Measurements from ENCODE around the gene TSC22D2. TPM values are rescaled to one million over a fixed set of nuclear protein-coding genes. Genes with fewer than 3 reads are reported as not detected.

Gene TSC22D2
- total RNA-seq, 2 experiments from 2014 or later, result 47.3 to 49.3 TPM

DNA sequence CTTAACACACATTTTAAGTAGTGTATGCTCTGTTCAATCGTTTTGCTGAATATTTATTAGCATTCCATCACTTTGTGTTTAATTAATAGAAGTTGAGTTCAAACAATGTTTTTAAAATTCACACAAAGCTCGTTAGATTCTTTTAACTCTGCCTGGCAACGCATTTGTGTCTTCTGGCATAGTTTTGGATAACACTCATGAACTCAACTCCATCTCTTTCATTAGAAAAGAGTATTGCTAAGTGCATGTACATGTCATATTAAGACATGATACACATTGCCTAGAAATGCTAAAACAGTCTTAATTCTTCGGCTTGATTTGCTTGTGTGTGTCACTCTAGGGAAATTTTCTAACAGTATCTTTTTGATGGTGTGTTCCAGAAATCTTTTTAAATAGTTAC, 15.7 kb downstream of the TSC22D2 start:
- TF ChIP-seq, protein P1, sequence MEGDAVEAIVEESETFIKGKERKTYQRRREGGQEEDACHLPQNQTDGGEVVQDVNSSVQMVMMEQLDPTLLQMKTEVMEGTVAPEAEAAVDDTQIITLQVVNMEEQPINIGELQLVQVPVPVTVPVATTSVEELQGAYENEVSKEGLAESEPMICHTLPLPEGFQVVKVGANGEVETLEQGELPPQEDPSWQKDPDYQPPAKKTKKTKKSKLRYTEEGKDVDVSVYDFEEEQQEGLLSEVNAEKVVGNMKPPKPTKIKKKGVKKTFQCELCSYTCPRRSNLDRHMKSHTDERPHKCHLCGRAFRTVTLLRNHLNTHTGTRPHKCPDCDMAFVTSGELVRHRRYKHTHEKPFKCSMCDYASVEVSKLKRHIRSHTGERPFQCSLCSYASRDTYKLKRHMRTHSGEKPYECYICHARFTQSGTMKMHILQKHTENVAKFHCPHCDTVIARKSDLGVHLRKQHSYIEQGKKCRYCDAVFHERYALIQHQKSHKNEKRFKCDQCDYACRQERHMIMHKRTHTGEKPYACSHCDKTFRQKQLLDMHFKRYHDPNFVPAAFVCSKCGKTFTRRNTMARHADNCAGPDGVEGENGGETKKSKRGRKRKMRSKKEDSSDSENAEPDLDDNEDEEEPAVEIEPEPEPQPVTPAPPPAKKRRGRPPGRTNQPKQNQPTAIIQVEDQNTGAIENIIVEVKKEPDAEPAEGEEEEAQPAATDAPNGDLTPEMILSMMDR (IDR thresholded peaks at IDR 0.05), result no peak
- Histone ChIP-seq H3K9me3 (ENCODE audit: control insufficient read depth in 1 of 2, insufficient read depth in 1 of 2, low read length in 2 of 2) (no peaks in the 10 kb centered on the region), H3K27me3 (ENCODE audit: control insufficient read depth in 1 of 2, insufficient read depth in 2 of 2, low read length in 2 of 2) (no peaks in the 10 kb centered on the region), H3K36me3 (ENCODE audit: insufficient read depth, low read length) (peaks cover 2% of the 10 kb centered on the region), H3K4me3 (ENCODE audit: low read length) (no peak overlapping the region), H3K4me1 (ENCODE audit: insufficient read depth, low read length) (no peaks in the 10 kb centered on the region), H3K27ac (ENCODE audit: low read depth in 1 of 2, low read length in 2 of 2) (no peak overlapping the region)
- peaks cover 29% of the 10 kb centered on the region for H3K36me3 Mint-ChIP-seq (ENCODE audit: low read depth)
- ATAC-seq (ENCODE audit: poor library complexity), result no peak
- H3K27me3 Mint-ChIP-seq, result no peaks in the 10 kb centered on the region
- H3K4me3 Mint-ChIP-seq, result no peak overlapping the region
- CTCF ChIA-PET, result interaction anchor here (1.6 kb wide), 1 partner anchor 15 kb away, joined by 3 read pairs; the partner anchor contains the start of gene TSC22D2
- peaks cover 80% of the 10 kb centered on the region for H3K4me1 Mint-ChIP-seq (ENCODE audit: low read depth)
- intact Hi-C loops (cut with DNase I, micrococcal nuclease), result no loop called here
- POLR2A ChIA-PET, result interaction anchor here (0.5 to 2.8 kb wide), 2 partner anchors 15 to 25 kb away, joined by 3 to 18 read pairs; partner anchors contain the start of gene TSC22D2
- no peaks in the 10 kb centered on the region for H3K9me3 Mint-ChIP-seq
- no peak overlapping the region for H3K27ac Mint-ChIP-seq
- DNase-seq, result no peak

DNA sequence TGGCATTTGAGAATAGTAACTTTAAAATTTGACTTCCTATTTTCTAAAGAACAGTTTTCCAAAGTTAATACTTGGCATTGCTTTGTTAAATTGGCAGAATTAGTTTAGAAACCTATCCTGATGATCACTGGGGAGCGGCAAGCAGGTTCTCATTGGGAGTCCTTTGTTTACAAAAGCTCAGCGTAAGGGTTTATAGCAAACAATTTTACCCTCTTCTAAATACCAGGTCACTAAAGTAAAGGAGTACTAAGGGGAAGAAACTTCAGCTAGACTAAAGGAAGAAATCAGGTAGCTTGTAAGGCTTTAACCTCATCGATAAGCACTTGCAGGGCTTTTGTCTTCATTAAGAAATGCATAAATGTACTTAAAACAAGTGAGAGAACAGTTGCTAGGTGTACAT, 18.2 kb downstream of the TSC22D2 start:
- Mint-ChIP-seq H3K4me1 (ENCODE audit: low read depth) (peaks cover 76% of the 10 kb centered on the region), H3K27ac (no peak overlapping the region), H3K36me3 (ENCODE audit: low read depth) (peaks cover 25% of the 10 kb centered on the region), H3K27me3 (no peaks in the 10 kb centered on the region), H3K4me3 (no peak overlapping the region), H3K9me3 (no peaks in the 10 kb centered on the region)
- ChIA-PET POLR2A (interaction anchor here (1.2 to 2.8 kb wide), 3 partner anchors 14 to 53 kb away, joined by 3 to 18 read pairs (median 4); partner anchors contain the start of gene TSC22D2), CTCF (interaction anchor here (1.2 to 2.3 kb wide), 3 partner anchors 9 to 17 kb away, joined by 3 to 6 read pairs (median 5); no protein-coding TSS in a partner anchor)
- ATAC-seq (ENCODE audit: poor library complexity) (no peak), DNase-seq (no peak)
- Histone ChIP-seq H3K9me3 (ENCODE audit: control insufficient read depth in 1 of 2, insufficient read depth in 1 of 2, low read length in 2 of 2) (no peaks in the 10 kb centered on the region), H3K4me1 (ENCODE audit: insufficient read depth, low read length) (no peaks in the 10 kb centered on the region), H3K27ac (ENCODE audit: low read depth in 1 of 2, low read length in 2 of 2) (no peak overlapping the region), H3K36me3 (ENCODE audit: insufficient read depth, low read length) (peaks cover 2% of the 10 kb centered on the region), H3K4me3 (ENCODE audit: low read length) (no peak overlapping the region), H3K27me3 (ENCODE audit: control insufficient read depth in 1 of 2, insufficient read depth in 2 of 2, low read length in 2 of 2) (no peaks in the 10 kb centered on the region)
- TF ChIP-seq, protein P1 (IDR thresholded peaks at IDR 0.05), result no peak
- intact Hi-C loops (cut with DNase I, micrococcal nuclease), result no loop called here

DNA sequence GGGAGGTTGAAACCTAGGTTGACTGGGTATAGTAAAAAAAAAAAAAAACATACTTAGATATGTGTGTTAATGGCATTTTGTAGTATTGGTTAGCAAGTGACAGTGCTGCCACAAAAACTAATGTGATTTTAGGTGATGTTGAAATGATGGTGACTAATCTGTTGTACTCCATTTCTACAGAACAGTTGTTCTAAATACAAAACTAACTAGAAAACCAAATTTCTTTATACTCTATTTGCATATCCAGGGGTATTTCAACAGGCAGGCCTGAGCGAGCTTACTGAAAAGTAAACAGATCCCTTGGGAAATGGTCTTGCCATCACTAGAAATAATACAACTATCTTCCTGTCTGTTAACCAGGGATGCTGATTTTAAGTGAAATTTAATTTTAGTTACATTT, 20.5 kb downstream of the TSC22D2 start:
- Histone ChIP-seq H3K4me3 (ENCODE audit: low read length) (no peak overlapping the region), H3K4me1 (ENCODE audit: insufficient read depth, low read length) (no peaks in the 10 kb centered on the region), H3K36me3 (ENCODE audit: insufficient read depth, low read length) (no peaks in the 10 kb centered on the region), H3K27me3 (ENCODE audit: control insufficient read depth in 1 of 2, insufficient read depth in 2 of 2, low read length in 2 of 2) (no peaks in the 10 kb centered on the region), H3K27ac (ENCODE audit: low read depth in 1 of 2, low read length in 2 of 2) (no peak overlapping the region), H3K9me3 (ENCODE audit: control insufficient read depth in 1 of 2, insufficient read depth in 1 of 2, low read length in 2 of 2) (no peaks in the 10 kb centered on the region)
- CTCF ChIA-PET, result interaction anchor here (1.4 kb wide), 1 partner anchor 13 kb away, joined by 3 read pairs; no protein-coding TSS in a partner anchor
- no peaks in the 10 kb centered on the region for H3K9me3 Mint-ChIP-seq
- TF ChIP-seq, protein P1 (IDR thresholded peaks at IDR 0.05), result no peak
- no peak for ATAC-seq (ENCODE audit: poor library complexity)
- H3K4me3 Mint-ChIP-seq, result no peak overlapping the region
- no peak for DNase-seq
- no peaks in the 10 kb centered on the region for H3K27me3 Mint-ChIP-seq
- peaks cover 19% of the 10 kb centered on the region for H3K36me3 Mint-ChIP-seq (ENCODE audit: low read depth)
- H3K4me1 Mint-ChIP-seq (ENCODE audit: low read depth), result peaks cover 74% of the 10 kb centered on the region
- H3K27ac Mint-ChIP-seq, result no peak overlapping the region
- POLR2A ChIA-PET, result interaction anchor here (0.8 kb wide), 1 partner anchor 20 kb away, joined by 3 read pairs; no protein-coding TSS in a partner anchor
- intact Hi-C loops (cut with DNase I, micrococcal nuclease), result no loop called here

Data from CD4-positive, alpha-beta T cell (primary cell).